ENCODE results near the gene EVI5L.

The EVI5L gene

DNA sequence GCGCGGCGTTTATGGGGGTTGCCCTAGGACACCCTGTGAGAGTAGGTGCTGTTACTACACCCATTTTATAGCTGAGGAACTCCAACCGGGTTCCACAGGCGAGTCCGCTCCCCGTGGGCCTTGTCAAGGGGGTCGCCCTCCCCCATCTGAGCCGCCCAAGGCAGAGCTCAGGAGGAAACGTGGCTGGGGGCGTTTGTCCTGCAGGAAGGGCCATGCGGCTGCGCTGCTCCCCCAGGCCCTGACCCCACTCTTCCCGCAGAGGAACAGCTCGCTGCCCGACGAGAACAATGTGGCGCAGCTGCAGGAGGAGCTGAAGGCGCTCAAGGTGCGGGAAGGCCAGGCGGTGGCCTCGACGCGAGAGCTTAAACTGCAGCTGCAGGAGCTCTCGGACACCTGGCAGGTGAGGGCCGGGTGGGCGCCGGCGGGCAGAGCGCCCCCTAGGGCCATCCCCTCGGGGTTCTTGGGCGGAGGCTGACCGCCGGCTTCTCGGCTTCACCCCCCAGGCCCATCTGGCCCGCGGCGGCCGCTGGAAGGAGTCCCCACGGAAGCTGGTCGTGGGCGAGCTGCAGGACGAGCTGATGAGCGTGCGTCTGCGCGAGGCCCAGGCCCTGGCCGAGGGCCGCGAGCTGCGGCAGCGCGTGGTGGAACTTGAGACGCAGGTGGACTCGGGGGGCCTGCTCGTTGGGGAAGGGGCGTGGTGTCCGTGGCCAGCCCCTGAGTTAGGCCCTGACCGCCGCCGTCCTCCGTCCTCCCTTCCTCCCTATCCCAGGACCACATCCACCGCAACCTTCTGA lies 31.8 kb downstream of the EVI5L start:
- no peak for DNase-seq

DNA sequence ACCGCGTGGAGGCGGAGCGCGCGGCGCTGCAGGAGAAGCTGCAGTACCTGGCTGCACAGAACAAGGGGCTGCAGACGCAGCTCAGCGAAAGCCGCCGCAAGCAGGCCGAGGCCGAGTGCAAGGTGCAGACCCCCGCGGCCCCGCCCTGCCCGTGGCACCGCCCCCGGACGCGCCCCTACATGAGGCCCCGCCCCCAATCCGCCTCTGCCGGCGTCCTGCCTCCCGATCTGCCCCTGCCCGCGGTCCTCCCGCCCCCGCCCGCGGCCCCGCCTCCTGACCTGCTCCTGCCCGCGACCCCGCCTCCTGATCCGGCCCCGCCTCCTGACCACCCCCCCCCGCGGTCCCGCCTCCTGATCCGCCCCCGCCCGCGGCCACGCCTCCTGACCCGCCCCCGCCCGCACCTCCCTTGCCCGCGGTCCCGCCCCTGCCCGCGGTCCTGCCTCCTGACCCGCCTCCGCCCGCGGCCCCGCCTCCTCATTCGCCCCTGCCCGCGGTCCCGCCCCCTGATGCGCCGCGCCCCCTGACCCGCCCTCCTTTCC lies 32.5 kb downstream of the EVI5L start:
- peak; percentile 63 to 69 for DNase-seq

DNA sequence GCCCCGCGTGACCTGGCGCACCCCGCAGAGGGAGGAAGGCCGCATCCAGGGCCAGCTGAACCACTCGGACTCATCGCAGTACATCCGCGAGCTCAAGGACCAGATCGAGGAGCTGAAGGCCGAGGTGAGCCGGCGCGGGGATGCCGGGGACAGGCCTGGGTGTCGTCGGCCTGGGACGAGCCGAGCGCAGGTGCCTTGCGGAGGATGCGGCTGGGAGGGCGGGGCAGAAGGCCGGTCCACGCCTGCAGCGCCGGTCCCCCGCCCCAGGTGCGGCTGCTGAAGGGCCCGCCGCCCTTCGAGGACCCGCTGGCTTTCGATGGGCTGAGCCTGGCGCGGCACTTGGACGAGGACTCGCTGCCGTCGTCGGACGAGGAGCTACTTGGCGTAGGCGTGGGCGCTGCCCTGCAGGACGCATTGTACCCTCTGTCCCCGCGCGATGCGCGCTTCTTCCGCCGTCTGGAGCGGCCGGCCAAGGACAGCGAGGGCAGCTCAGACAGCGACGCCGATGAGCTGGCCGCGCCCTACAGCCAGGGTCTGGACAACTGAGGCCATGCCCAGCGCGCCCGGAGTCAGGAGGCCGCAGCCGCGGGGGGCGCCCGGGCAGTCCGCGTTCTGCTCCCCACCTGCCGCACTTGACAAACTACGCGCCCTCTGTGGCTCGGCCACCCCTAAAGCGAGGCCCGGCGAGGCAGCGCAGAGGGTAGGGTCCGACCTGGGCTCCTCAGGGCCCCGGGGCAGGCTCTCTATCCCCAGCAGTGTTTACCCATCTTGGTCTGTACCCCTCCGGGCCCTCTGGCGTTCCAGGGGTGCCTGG lies 33.3 kb downstream of the EVI5L start:
- no peak for DNase-seq

DNA sequence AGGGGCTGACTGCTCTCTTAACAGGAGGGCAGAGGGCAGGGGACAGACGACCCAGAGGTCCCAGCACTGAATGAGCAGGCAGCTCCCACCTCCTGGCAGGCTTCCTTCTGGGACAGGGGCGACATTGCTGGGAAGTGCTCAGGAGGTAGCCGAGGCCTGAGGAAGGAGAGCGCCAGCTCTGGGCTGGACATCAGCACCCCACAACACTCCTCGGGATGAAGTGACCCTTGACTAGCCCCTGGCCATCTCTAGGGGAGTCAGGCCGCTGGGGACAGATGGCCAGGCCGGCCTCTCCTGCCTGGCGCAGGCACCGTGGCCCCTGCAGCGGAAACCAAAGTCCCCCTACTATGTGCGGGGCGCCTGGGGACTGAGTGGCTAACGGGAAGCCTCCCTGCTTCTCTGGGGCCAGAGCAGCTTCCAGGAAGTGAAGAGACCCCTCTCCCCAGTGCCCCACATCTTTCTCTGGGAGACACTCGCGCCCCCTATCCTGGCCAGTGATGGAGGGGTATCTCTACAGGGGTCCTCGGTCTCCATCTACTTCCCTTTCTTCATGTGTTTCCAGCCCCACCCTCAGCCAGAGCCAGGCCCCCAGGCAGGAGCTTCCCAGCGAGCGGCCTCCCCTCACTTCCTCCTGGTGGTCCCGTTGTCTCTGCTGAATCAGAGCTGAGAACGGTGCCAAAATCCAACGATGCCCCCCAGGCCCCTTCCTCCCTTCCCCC lies 34.1 kb downstream of the EVI5L start:
- DNase-seq: no peak

DNA sequence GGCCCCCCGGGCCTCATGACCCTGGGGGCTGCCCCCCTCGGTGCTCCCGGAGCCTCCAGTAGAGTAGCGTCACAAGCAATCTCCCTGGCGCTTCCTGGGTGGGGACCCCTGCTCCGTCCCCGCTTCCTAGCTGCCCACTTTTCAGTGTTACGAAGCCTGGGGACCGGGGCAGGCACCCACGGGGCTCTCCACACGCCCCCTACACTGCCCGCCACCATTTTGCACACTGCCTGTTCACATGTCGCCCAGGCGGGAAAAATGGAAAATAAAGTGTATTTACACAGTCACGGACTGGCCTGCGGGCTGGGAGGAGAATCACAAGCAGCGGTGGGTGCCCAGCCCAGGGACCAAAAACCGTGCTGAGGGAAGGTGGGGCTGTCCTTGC lies 34.7 kb downstream of the EVI5L start:
- no peak for DNase-seq

DNA sequence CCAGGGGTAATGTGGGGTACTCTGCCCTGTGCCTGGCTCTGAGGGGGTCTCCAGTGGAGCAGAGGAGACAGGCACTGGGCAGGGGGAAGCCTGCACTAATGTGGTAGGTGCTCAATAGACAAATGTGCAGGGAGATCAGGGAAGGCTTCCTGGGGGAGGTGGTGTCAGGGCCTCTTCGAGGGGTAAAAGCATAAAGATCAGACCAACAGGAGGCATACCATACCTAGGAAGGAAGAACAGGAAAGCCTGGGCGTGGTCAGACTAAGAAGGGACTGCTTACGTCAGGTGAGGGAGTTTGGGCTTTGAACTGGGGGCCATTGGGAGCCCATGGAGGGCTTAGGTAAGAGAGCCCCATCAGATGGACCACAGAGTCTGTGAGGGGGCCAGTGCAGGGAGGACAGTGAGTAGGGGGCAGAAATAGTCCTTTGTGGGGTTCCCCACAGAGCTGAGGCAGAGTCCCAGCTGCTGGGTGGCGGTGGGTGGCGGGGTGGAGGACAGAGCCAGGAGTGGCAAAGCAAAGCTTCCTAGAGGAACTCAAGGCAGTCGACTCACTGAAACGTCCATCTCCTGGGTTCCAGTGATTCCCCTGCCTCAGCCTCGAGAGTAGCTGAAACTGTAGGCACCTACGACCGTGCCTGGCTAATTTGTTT lies 35.4 kb downstream of the EVI5L start:
- no peak for DNase-seq

DNA sequence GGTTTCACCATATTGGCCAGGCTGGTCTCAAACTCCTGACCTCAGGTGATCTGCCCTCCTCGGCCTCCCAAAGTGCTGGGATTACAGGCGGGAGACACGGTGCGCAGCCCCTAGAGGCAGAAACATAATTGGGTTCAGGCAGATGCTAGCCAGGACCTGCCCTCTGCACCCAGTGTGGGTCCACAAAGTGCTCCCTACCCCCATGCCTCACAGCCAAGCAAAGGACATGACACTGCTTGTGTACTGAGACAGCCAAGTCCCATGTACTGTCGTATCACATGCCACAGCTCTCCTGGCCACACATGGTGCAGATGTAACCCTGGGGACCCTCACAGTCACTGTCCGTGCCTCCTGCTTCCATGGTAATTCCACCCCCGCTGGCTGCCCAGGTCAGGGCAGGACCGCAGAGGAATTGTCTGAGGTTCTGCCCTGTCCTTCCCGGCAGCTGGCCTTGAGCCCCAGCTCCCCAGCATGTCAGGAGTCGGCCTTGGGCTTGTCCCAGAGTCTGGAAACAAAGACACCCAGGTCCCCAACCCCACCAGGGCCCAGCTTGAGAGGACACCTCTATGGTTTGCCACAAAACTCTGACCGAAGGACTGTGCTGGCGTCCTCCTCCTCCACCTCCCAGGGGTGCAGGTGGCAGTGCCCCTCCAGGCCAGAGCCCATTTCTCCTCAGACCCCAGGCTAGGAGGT lies 36.5 kb downstream of the EVI5L start:
- no peak for DNase-seq

DNA sequence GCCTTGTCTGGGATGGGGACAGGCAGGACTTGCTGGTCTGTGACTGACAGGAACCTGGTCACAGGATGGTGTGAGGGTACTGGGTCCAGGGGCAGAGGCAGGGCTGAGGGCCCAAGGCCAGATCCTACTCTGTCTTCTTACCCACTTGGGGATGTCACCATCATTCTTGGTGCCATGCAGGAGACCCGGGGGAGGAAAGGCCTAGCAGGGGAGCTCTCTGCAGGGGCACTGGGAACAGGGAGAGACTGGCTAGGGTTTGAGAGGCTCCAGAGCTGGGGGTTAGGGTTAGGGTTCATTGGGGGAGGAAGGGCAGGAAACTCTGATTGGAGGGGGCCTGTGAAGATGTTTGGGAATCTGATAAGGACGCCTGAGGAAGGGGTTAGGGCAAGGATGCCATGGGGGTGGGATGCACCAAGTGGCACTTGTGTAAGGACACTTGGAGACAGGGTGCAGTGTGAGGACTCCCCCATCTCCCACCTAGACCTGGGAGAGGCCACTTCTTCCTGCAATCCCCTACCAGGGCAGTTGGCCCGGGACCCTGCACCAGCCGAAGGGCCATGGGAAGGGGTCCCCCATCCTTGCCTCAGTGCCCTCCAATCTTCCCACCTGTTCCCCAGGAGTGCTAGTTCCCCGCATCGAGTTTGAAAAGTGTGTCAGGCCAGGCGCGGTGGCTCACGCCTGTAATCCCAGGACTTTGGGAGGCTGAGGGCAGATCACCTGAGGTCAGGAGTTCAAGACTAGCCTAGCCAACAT lies 37.2 kb downstream of the EVI5L start:
- no peak for DNase-seq

DNA sequence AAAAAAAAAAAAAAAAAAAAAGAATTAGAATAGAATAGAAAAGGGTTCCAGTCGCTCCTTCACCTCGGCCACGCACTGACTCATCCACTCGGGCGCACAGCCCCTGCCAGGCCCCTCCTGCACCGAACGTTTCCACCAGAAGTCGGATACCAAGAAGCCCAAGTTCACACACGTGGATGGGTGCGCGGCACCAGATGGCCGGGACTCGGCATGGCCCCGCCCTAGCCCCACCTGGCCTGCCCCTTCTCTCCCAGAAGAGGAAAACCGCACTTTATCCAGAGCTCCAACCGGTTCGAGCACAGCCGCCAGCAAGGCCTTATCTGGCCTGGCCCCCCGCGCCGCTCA lies 38.3 kb downstream of the EVI5L start:
- peak in 1 of 2 experiments; percentile 25 for DNase-seq

DNA sequence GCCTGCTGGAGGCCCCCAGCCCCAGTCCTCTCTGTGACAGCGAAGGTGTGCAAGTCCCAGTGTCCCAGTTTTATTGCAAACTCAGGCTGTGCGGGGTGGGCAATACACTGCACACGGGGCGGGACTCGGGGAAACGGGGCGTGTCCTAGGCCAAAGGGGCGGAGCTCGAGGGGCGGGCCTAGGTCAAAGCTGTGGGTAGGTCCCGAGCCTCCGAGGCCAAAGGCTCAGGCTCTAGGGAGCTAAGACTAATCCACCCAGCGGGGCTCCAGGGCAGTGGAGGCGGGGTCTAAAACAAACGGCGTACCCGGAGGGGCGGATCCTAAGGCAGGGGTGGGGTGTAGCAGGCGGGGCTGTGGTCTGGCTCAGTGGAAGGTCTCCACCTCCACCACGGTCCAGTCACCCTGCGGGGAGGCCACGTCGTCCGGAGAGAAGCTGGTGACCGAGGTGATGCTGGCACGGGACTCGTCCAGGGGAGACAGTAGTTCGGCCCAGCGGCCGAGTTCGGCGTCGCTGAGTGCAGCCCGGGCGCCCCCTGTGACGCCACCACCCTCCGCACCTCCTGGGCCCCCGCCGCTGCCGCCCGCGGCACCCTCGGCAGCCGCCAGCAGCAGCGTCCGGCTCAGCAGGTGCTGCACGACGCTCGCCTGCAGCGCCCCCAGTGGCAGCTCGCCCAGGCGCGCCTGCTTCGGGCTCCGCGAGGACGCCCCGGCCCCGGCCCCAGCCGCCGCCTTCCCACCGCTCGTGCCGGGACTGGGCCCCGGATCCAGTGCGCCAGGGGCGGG lies 38.8 kb downstream of the EVI5L start:
- DNase-seq: peak; percentile 73 to 78

DNA sequence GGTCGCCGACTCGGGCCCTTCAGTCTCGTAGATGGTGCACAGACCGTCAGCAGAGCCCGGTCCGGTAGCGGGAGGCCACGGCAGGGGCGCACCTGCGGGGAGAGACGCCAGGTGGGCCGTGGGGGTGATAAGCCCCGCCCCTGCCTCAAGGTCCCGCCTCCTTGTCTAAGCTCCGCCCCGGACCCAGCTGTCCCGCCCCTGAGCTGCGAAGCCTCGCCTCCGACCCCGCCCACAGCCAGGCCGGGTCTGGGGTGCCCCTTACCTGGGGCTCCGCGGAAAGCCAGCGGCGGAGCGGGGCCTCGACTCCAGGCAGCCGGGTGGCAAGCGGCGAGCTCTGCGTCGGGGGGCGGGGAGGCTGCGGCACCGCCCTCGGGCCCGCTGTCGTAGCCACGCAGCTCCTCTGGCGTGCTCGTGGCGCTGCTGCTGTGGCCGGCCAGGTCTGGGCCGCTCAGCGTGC lies 39.5 kb downstream of the EVI5L start:
- peak; percentile 72 for DNase-seq

DNA sequence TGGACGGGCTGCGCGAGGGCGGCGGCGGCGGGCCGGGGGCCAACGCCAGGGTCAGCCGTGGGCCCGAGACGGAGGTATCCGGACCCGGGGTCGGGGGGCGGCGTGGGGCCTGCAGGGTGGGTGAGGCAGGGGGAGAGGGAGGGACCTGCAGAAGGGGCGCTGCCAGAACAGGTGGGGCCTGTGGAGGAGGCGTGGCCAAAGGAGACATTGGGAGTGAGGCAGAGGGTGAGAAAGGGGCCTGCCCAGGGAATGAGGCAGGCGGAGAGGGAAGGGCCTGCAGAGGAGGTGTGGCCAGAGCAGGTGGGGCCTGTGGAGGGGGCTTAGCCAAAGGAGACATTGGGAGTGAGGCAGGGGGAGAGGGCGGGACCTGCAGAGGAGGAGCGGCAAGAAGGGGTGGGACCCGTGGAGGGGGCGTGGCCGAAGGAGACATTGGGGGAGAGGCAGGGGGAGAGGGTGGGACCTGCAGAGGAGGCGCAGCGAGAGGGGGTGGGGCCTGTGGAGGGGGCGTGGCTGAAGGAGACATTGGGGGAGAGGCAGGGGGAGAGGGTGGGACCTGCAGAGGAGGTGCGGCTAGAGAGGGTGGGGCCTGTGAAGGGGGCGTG lies 40.0 kb downstream of the EVI5L start:
- peak; percentile 51 to 53 for DNase-seq

DNA sequence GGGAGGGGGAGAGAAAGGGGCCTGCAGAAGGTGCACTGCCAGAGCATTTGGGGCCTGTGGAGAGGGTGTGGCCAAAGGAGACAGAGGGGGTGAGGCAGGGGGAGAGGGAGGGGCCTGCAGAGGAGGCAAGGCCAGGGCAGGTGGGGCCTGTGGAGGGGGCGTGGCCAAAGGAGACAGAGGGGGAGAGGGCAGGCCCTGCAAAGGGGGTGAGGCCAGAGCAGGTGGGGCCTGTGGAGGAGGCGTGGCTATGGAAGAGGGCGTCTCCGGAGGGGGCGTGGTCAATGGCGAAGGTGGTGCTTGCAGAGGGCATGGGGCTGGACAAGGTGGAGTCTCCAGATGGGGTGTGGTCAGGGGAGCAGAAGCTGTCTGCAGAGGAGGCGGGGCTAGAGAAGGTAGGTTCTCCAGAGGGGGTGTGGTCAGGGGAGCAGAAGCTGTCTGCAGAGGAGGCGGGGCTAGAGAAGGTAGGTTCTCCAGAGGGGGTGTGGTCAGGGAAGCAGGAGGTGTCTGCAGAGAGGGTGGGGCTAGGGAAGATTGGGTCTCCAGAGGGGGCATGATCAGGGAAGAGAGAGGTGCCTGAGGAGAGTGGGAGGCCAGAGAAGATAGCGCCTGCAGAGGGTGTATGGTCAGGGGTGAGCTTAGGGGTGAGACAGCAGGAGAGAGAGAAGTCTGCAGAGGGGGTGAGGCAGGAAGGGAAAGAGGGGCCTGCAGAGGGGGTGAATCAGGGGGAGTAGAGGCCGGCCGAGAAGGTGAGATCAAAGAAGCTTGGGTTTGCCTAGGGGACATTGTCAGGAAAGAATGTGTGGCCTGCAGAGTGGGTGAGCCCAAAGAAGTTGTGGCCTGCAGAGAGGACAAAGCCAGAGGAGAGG lies 40.8 kb downstream of the EVI5L start:
- DNase-seq: peak in 1 of 2 experiments; percentile 28

DNA sequence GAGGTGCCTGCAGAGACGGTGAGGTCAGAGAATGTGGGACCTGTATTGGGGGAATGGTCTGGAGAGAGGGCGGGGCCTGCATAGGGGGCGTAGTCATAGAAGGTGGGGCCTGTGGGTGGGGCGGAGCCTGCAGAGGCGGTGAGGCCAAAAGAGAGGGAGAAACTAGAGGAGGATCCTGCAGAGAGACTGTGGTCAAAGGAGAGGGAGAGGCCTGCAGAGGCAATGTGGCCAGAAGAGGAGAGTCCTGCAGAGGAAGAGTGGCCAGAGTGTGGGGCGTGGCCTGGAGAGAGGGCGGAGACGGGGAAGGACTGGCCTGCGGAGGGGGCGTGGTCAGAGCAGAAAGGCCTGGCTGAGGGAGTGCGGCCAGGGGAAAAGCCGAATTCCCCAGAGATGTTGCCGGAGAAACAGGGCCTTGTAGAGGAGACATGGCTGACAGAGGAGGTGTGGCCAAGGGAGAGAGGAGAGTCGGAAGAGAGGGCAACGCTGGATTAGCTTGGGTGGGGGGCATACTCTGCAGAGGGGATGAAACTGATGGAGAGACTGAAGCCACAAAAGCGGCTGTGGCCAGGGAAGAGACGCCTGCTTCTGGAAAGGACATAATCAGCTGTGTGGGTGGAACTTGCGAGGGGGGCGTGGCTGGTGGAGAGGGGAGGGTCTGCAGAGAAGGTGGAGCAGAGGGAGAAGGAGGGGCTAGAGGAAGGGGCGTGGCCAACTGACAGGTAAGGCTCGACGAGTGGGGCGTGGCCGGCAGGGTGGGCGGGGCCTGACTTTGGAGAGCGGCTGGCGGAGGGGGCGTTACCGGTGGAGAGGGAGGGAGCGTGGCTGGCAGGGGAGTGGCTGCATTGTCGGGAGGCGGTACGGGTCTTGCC lies 41.7 kb downstream of the EVI5L start:
- peak; percentile 74 to 78 for DNase-seq

DNA sequence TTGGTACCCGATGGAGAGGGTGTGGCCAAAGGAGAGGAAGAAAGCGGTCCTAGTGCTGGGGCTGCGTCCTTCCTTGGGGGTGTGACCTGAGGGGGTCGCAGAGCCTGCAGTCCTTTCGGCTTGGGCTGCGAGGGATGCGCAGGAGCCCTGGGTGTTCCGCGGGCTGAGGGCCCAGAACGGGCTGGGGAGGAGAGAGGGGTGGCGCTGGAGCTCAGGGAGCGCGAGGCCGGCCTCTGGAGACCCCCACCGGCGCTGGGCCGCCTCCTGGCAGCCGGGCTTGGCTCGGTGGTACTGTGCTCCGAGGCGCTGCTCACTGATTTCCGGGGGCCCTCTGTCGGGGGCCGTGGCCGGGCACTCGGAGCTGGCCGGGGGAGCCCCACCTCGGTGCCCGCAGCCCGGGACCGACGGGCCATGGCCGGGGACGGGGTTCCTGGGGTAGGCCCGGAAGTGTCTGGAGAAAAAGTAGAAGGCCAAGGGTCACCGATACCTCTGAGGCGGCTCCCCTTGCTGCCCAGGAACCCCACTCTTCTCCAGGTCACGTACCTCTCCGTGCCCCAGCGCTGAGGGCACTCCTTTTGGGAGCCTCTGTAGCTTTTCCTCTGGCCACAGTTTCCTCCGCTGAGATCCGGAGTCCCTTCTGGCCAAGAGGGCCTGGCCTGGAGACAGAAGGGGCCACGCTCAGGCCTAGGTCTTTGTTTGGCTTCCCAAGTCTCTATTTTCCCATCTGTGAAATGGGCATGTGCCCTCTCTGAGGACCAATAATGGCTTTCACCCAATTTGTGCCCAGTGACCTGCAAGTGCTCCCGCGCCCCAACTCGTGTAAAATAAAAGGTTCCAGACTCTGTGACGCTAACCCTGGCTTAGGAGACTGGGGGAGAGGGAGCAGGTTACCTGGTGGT lies 42.5 kb downstream of the EVI5L start:
- no peak for DNase-seq

DNA sequence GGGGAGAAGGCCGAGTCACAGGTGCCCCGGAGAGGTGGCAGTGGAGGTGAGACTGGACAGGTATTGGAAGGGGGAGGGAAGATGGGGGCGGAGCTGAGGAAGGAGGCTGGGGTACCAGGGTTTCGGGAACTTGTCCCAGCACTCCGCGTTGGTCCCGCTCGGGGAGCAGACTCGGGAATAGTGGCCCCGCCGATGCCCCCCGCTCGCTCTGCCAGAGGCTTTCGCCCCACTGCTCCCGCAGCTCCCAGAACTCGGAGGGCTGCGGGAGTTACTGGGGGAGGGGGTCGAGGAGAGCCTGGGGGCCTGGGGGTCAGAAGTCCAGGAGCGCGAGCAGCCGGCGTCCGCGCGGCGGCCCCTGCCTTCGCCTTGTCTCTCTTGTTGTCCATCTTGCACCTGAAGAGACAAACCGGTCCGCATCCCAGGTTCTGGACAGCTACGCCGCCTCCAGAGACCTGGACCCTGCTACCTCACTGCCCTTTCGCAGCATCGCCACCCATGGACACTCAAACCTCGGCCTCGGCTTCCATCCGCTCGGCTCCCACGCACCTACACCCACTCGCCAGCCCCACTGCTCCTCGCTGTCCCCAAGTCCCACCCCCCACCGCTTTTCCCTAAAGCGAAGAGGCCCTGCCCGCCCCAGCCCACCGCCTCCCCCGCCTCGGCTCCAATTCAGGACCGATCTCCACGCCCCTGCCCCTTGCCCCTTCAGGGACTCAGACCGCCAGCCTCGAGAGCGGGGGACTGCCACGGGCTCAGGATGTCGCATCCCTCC lies 43.5 kb downstream of the EVI5L start:
- DNase-seq: no peak
